ENCODE data around the gene NEMP2.

GRCh38 chr2:190467575-190468083 lies 66.9 kb downstream of the NEMP2 start:
- TF ChIP-seq CTCF (IDR thresholded peaks at IDR 0.05; ENCODE audit: insufficient read depth, low read length, poor library complexity, severe bottlenecking) (no peak), EZH2phosphoT487 (conservative IDR thresholded peaks at IDR 0.05; ENCODE audit: low read length) (no peak)

Measured in SU-DHL-6 (cell line).